ENCODE measurements around the gene BOLA2.
"Not testable (repeated sequence)": the region's sequence is repeated elsewhere in the genome, so short reads cannot be mapped to it uniquely, and the experiment has no call there.

BOLA2 gene

GRCh38 chr16:29454269-29454668 is at the start of gene BOLA2, which contains the start of gene SLX1B:
Gene BOLA2 (minus strand): TSS chr16:29454351. CDS start chr16:29454253, 98 bp downstream.
Gene SLX1B (plus strand): TSS chr16:29454533.
- not testable (repeated sequence) for DNase-seq (ENCODE audit: low read depth)

- DNase-seq (ENCODE audit: low read depth) = not testable (repeated sequence)
Observed at GRCh38 chr16:29482276-29482675, 28.1 kb upstream of the BOLA2 start.

- DNase-seq (ENCODE audit: low read depth) = not testable (repeated sequence)
Observed at GRCh38 chr16:29472065-29472464, 17.9 kb upstream of the BOLA2 start.

GRCh38 chr16:29469660-29470059 is 15.5 kb upstream of the BOLA2 start:
- peak; percentile 24 for DNase-seq (ENCODE audit: low read depth)

- DNase-seq (ENCODE audit: low read depth) = not testable (repeated sequence)
Observed at GRCh38 chr16:29467654-29468366, 13.7 kb upstream of the BOLA2 start.

GRCh38 chr16:29466904-29467303 is 12.8 kb upstream of the BOLA2 start:
- DNase-seq (ENCODE audit: low read depth) = not testable (repeated sequence)

- not testable (repeated sequence) for DNase-seq (ENCODE audit: low read depth)
Observed at GRCh38 chr16:29465985-29466824, 12.1 kb upstream of the BOLA2 start.

- not testable (repeated sequence) for DNase-seq (ENCODE audit: low read depth)
Observed at GRCh38 chr16:29460647-29461030, 6.5 kb upstream of the BOLA2 start.

- not testable (repeated sequence) for DNase-seq (ENCODE audit: low read depth)
Observed at GRCh38 chr16:29459706-29460646, 5.8 kb upstream of the BOLA2 start, which contains the start of gene SULT1A4. Gene SULT1A4 (plus strand): TSS chr16:29459913. CDS start chr16:29461386, 1,473 bp downstream.

- not testable (repeated sequence) for DNase-seq (ENCODE audit: low read depth)
Observed at GRCh38 chr16:29457660-29458059, 3.5 kb upstream of the BOLA2 start.

- not testable (repeated sequence) for DNase-seq (ENCODE audit: low read depth)
Observed at GRCh38 chr16:29454828-29455227, 677 bp upstream of the BOLA2 start.

- DNase-seq (ENCODE audit: low read depth) = not testable (repeated sequence)
Observed at GRCh38 chr16:29453754-29454153, 397 bp downstream of the BOLA2 start.

- not testable (repeated sequence) for DNase-seq (ENCODE audit: low read depth)
Observed at GRCh38 chr16:29425390-29425789, 28.8 kb downstream of the BOLA2 start.

- not testable (repeated sequence) for DNase-seq (ENCODE audit: low read depth)
Observed at GRCh38 chr16:29423587-29423986, 30.6 kb downstream of the BOLA2 start.

GRCh38 chr16:29405249-29405648 is 48.9 kb downstream of the BOLA2 start:
- DNase-seq (ENCODE audit: low read depth) = not testable (repeated sequence)

Data from T-helper 22 cell (primary cell).